T-cell (primary cell): ENCODE results near the gene TLDC2. TPM values are rescaled to one million over a fixed set of nuclear protein-coding genes. Genes with fewer than 3 reads are reported as not detected.
"Not testable (repeated sequence)": the region's sequence is repeated elsewhere in the genome, so short reads cannot be mapped to it uniquely, and the experiment has no call there.

Experiments
- ATAC-seq, 4 experiments: fragments of 200-7000 bp in 3 of 4; fragments of 150-1000 bp in 1 of 4; cut with Tn5 transposase; replicated peaks in 1 of 4; 1 replicate in 3 of 4; 2 replicates in 1 of 4; pipeline ENCODE4 v1.10.0; 2021; ENCODE audit warnings: moderate library complexity in 3 of 4, mild to moderate bottlenecking in 2 of 4, moderate number of reproducible peaks in 1 of 4
- CTCF ChIA-PET, 2 donors: fragments of 300-600 bp; sonication (Branson Sonifier 250); formaldehyde crosslinking; loops; one replicate each; lab custom pipeline; 2022; ENCODE audit warnings: antibody characterized with exemption in 2 of 2; lab: Charles Lee
- POLR2A ChIA-PET, 2 donors: fragments of 300-600 bp; sonication (Branson Sonifier 250); formaldehyde crosslinking; loops; one replicate each; lab custom pipeline; 2022; ENCODE audit warnings: antibody characterized with exemption in 2 of 2; lab: Charles Lee
- DNase-seq, 35 experiments: peaks; one replicate each; pipeline versions ENCODE4 v3.0.0 to v3.0.0-alpha.2; 2013 to 2023
- H3K27ac ChIP-seq: one replicate; pipeline ENCODE4 v1.5.1; 2013; ENCODE audit warnings: low read length
- H3K27me3 ChIP-seq, 2 experiments: replicated peaks in 1 of 2; 1 replicate in 1 of 2; 2 replicates in 1 of 2; pipeline versions ENCODE4 v1.6.1 to v1.7.0; 2013; ENCODE audit warnings: low read length in 1 of 2, mixed read lengths in 1 of 2; ENCODE audit not compliant: control insufficient read depth in 2 of 2, insufficient read depth in 2 of 2; ENCODE audit errors: extremely low read depth in 1 of 2
- H3K36me3 ChIP-seq, 2 donors: 1 replicate in 1 of 2; 2 replicates in 1 of 2; pipeline versions ENCODE4 v1.6.1 to v1.7.0; 2013; ENCODE audit warnings: low read length in 1 of 2; ENCODE audit not compliant: control insufficient read depth in 2 of 2, insufficient read depth in 1 of 2; ENCODE audit errors: extremely low read depth in 1 of 2
- H3K4me1 ChIP-seq, 2 experiments: 1 replicate in 1 of 2; 2 replicates in 1 of 2; pipeline versions ENCODE4 v1.6.1 to v1.7.0; 2013; ENCODE audit warnings: low read length in 2 of 2, mixed read lengths in 1 of 2; ENCODE audit not compliant: insufficient read depth in 2 of 2, control insufficient read depth in 1 of 2; ENCODE audit errors: extremely low read depth in 1 of 2
- H3K4me3 ChIP-seq, 2 donors: 1 replicate in 1 of 2; 2 replicates in 1 of 2; pipeline versions ENCODE4 v1.5.1 to v1.7.0; 2013; ENCODE audit warnings: mild to moderate bottlenecking in 2 of 2, low read length in 1 of 2, moderate library complexity in 1 of 2; ENCODE audit not compliant: control insufficient read depth in 1 of 2; ENCODE audit errors: extremely low read depth in 1 of 2
- H3K9me3 ChIP-seq: 2 replicates; pipeline ENCODE4 v1.7.0; 2013
- H3K27ac Mint-ChIP-seq, 2 donors: one replicate each; pipeline ENCODE4 v1.8.0; 2020 to 2021; ENCODE audit warnings: mild to moderate bottlenecking in 2 of 2, mixed read lengths in 2 of 2
- H3K27me3 Mint-ChIP-seq, 2 donors: one replicate each; pipeline ENCODE4 v1.8.0; 2021 to 2022; ENCODE audit warnings: mixed read lengths in 2 of 2
- H3K36me3 Mint-ChIP-seq: one replicate; pipeline ENCODE4 v1.8.0; 2021; ENCODE audit warnings: mixed read lengths
- H3K4me1 Mint-ChIP-seq, 3 donors: one replicate each; pipeline ENCODE4 v1.8.0; 2020 to 2022; ENCODE audit warnings: mixed read lengths in 3 of 3, mild to moderate bottlenecking in 1 of 3
- H3K4me3 Mint-ChIP-seq, 3 donors: one replicate each; pipeline ENCODE4 v1.8.0; 2020 to 2022; ENCODE audit warnings: mild to moderate bottlenecking in 3 of 3, mixed read lengths in 3 of 3, moderate library complexity in 3 of 3
- H3K9me3 Mint-ChIP-seq, 3 donors: one replicate each; pipeline ENCODE4 v1.8.0; 2020 to 2022; ENCODE audit warnings: mixed read lengths in 3 of 3
- WGBS: methylation state at CpG from one replicate; pipeline ENCODE4 v1.1.5; 2013; ENCODE audit warnings: missing lambda C conversion rate; ENCODE audit not compliant: insufficient coverage; 5-methylcytosine and 5-hydroxymethylcytosine counted together
- total RNA-seq, 35 experiments: library from RNA in 6 of 35; stranded (reverse) in 6 of 35; fragments of 120-200 nt in 1 of 35; gene quantifications; one replicate each; pipeline versions ENCODE4 v1.2.1 to v1.2.4 and lab custom pipeline; 2013 to 2026

The TLDC2 gene
- total RNA-seq, 5 donors from 2014 or later (not counting 1 experiment from before 2014, with no cell fraction given): 0.33 TPM; not detected in 4

GRCh38 chr20:36936341-36936740 lies 60.4 kb downstream of the TLDC2 start:
- DNase-seq (no peak), ATAC-seq (no peak)
- WGBS: 100% methylated on average over 5 of the region's 8 CpGs
- POLR2A ChIA-PET: interaction anchor here (0.6 to 0.7 kb wide), 7 partner anchors 9 to 159 kb away, joined by 3 to 7 read pairs (median 4); no protein-coding TSS in a partner anchor
- Histone ChIP-seq H3K4me3 (no peak overlapping the region), H3K4me1 (peaks cover 22 to 65% of the 10 kb centered on the region in 2 experiments), H3K9me3 (no peaks in the 10 kb centered on the region), H3K27ac (no peak overlapping the region), H3K27me3 (no peaks in the 10 kb centered on the region), H3K36me3 (peaks cover 7 to 91% of the 10 kb centered on the region in 2 donors)
- CTCF ChIA-PET: interaction anchor here (0.6 to 1.8 kb wide), 3 partner anchors 14 to 346 kb away, joined by 5 to 7 read pairs (median 5); no protein-coding TSS in a partner anchor
- Mint-ChIP-seq H3K36me3 (peaks cover 51% of the 10 kb centered on the region), H3K4me1 (peaks cover 55 to 77% (median 66%) of the 10 kb centered on the region in 3 donors), H3K27me3 (no peaks in the 10 kb centered on the region), H3K9me3 (no peaks in the 10 kb centered on the region), H3K4me3 (peak overlapping the region in 1 of 3 donors; percentile 56), H3K27ac (peak overlapping the region; percentile 77 to 87)

- CTCF ChIA-PET: interaction anchor here (0.6 to 1.8 kb wide), 3 partner anchors 15 to 347 kb away, joined by 5 to 7 read pairs (median 5); no protein-coding TSS in a partner anchor
Measured at GRCh38 chr20:36936761-36937401, 60.9 kb downstream of the TLDC2 start.

DNA sequence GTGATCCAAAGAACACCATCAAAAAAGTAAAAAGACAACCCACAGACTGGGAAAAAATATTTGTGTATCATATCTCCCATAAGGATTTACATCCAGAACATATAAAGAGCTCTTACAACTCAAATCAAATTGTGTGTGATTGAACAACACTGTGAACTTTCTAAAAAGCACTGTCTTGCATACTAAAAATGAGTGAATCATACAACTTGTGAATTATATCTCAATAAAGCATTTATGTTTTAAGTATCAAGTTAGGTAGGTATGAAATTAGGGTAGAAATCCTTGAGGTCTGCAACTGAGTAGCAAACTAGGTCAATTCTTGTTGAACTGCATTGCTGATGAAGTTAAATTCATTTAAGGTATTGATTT lies 61.4 kb downstream of the TLDC2 start:
- H3K27me3 ChIP-seq: no peaks in the 10 kb centered on the region
- peaks cover 7 to 90% of the 10 kb centered on the region in 2 donors for H3K36me3 ChIP-seq
- no peak for ATAC-seq
- no peak for DNase-seq
- Mint-ChIP-seq H3K4me3 (peak overlapping the region; percentile 14 to 56 (median 34)), H3K36me3 (peaks cover 49% of the 10 kb centered on the region), H3K27ac (peak overlapping the region; percentile 77 to 87), H3K27me3 (no peaks in the 10 kb centered on the region), H3K9me3 (no peaks in the 10 kb centered on the region), H3K4me1 (peaks cover 60 to 77% (median 68%) of the 10 kb centered on the region in 3 donors)
- H3K4me1 ChIP-seq: peaks cover 27 to 64% of the 10 kb centered on the region in 2 experiments
- ChIA-PET CTCF (interaction anchor here in 1 of 2 donors (1.8 kb wide), 1 partner anchor 15 kb away, joined by 7 read pairs; no protein-coding TSS in a partner anchor), POLR2A (no interaction called here)
- no peaks in the 10 kb centered on the region for H3K9me3 ChIP-seq
- no peak overlapping the region for H3K4me3 ChIP-seq
- no peak overlapping the region for H3K27ac ChIP-seq

More at GRCh38 chr20:36936761-36937401, 60.9 kb downstream of the TLDC2 start:
- H3K9me3 Mint-ChIP-seq, H3K4me3 ChIP-seq, H3K9me3 ChIP-seq, H3K27ac ChIP-seq, ATAC-seq, H3K27me3 Mint-ChIP-seq, DNase-seq, H3K27me3 ChIP-seq: not testable (repeated sequence)
- H3K4me1 Mint-ChIP-seq: peaks cover 59 to 78% (median 68%) of the 10 kb centered on the region in 3 donors
- WGBS: no CpG with 5 or more reads among the region's 9 CpGs
- H3K4me3 Mint-ChIP-seq: peak overlapping the region in 2 of 3 donors; percentile 14 to 56
- peaks cover 26 to 64% of the 10 kb centered on the region in 2 experiments for H3K4me1 ChIP-seq
- peaks cover 51% of the 10 kb centered on the region for H3K36me3 Mint-ChIP-seq
- POLR2A ChIA-PET: interaction anchor here (0.6 to 0.7 kb wide), 6 partner anchors 9 to 159 kb away, joined by 3 to 7 read pairs (median 4); no protein-coding TSS in a partner anchor
- peaks cover 7 to 91% of the 10 kb centered on the region in 2 donors for H3K36me3 ChIP-seq
- peak overlapping the region; percentile 77 to 87 for H3K27ac Mint-ChIP-seq

DNA sequence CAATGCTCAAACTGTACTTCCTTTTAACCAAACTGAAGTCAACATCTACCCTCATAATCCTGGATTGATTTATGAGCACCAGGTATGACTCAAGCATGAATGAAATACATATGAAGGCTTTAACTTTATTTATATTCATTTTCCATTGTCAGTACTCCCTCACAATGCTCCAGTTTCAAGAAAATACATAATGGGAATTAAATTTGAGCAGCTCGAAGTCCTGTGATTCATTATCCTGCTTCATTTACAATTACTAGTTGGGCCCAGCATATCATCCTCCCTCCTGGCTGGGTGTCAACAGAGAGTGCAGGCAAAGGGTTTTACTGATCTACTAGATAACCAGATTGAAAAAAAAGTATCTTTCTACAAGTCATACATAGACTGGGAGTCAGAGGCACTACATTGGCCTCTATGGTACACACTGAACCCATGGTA lies 65.5 kb downstream of the TLDC2 start:
- CTCF ChIA-PET: no interaction called here
- H3K4me3 ChIP-seq: no peak overlapping the region

More for the DNA sequence above, 65.5 kb downstream of the TLDC2 start:
- Mint-ChIP-seq H3K9me3 (no peaks in the 10 kb centered on the region), H3K27ac (peak overlapping the region; percentile 91 to 94), H3K4me3 (peak overlapping the region; percentile 43 to 63 (median 63)), H3K4me1 (peaks cover 76 to 89% (median 78%) of the 10 kb centered on the region in 3 donors), H3K36me3 (peaks cover 60% of the 10 kb centered on the region), H3K27me3 (no peaks in the 10 kb centered on the region)
- ATAC-seq (peak in 3 of 4 experiments; percentile 24 to 65 (median 58)), DNase-seq (peak in 1 of 35 experiments; percentile 17)
- peak overlapping the region; percentile 65 for H3K27ac ChIP-seq
- H3K27me3 ChIP-seq: no peaks in the 10 kb centered on the region
- peaks cover 7 to 88% of the 10 kb centered on the region in 2 donors for H3K36me3 ChIP-seq
- WGBS: 67% methylated on average over 1 of the region's 1 CpG
- peaks cover 41 to 83% of the 10 kb centered on the region in 2 experiments for H3K4me1 ChIP-seq
- POLR2A ChIA-PET: no interaction called here
- H3K9me3 ChIP-seq: no peaks in the 10 kb centered on the region

Other genes with a start within 250 kb of the TLDC2 start
- 10 to 100 TPM; 26.2 to 46.0 (median 28.8) TPM for gene SLA2, start 229.9 kb upstream of the TLDC2 start, total RNA-seq
- gene NDRG3, start 130.0 kb upstream of the TLDC2 start, total RNA-seq: 10 to 100 TPM; 25.8 to 29.5 (median 28.3) TPM
- 10 to 100 TPM; 10.1 to 13.6 (median 11.1) TPM for gene DSN1, start 102.4 kb upstream of the TLDC2 start, total RNA-seq
- 100 to 1,000 TPM; 218 to 437 (median 244) TPM for gene SAMHD1, start 75.6 kb downstream of the TLDC2 start, total RNA-seq
- 10 to 100 TPM; 24.3 to 29.7 (median 28.2) TPM for gene RBL1, start 219.9 kb downstream of the TLDC2 start, total RNA-seq